Ovary (tissue), 9 donors: ENCODE results near the gene ANKRD6. TPM values are rescaled to one million over a fixed set of nuclear protein-coding genes. Genes with fewer than 3 reads are reported as not detected.

Source experiments
- DNase-seq, 5 donors: peaks; one replicate each; pipeline ENCODE4 v3.0.0-alpha.2; 2019 to 2020
- H3K27ac ChIP-seq, 2 donors: fragments of 200-600 bp; one replicate each; pipeline versions ENCODE4 v1.5.1 to v1.8.0; 2019 to 2022
- H3K27me3 ChIP-seq: fragments of 200-600 bp; one replicate; pipeline ENCODE4 v1.8.0; 2022
- H3K36me3 ChIP-seq: fragments of 200-600 bp; sonication (generic); one replicate; pipeline ENCODE4 v1.5.1; 2019
- H3K4me1 ChIP-seq: one replicate; pipeline ENCODE4 v1.8.1; 2013; ENCODE audit warnings: mild to moderate bottlenecking, moderate library complexity; ENCODE audit not compliant: insufficient read depth
- H3K4me3 ChIP-seq: fragments of 200-600 bp; sonication (generic); one replicate; pipeline ENCODE4 v1.5.1; 2017
- H3K9me3 ChIP-seq, 2 donors: fragments of 200-600 bp in 1 of 2; sonication (generic) in 1 of 2; one replicate each; pipeline versions ENCODE4 v1.5.1 to v1.8.1; 2013 to 2019; ENCODE audit warnings: mild to moderate bottlenecking in 1 of 2, moderate library complexity in 1 of 2
- CTCF ChIP-seq, 3 donors: fragments of 450-650 bp in 2 of 3; fragments of 200-600 bp in 1 of 3; IDR thresholded peaks; one replicate each; pipeline versions ENCODE4 v1.5.1 to v1.8.0; 2016 to 2022; ENCODE audit warnings: antibody characterized with exemption in 3 of 3, mild to moderate bottlenecking in 1 of 3
- EP300 ChIP-seq: sonication (generic); formaldehyde crosslinking; IDR thresholded peaks from one replicate; pipeline ENCODE4 v1.6.1; 2017; ENCODE audit warnings: antibody characterized with exemption
- POLR2A ChIP-seq: fragments of 450-650 bp; IDR thresholded peaks from one replicate; pipeline ENCODE4 v1.6.1; 2017; ENCODE audit warnings: antibody characterized with exemption, mild to moderate bottlenecking, moderate library complexity
- WGBS, 3 donors: extraction: QIAGEN DNeasy Blood & Tissue Kit in 1 of 3; methylation state at CpG; one replicate each; pipeline versions ENCODE4 v1.1.5 to v1.1.7; 2013 to 2017; 5-methylcytosine and 5-hydroxymethylcytosine counted together
- intact Hi-C, 4 donors: fragments of 100-400 bp; cut with DNase I; formaldehyde crosslinking; loops; one replicate each; pipeline versions ENCODE4 v1.11.0 to v1.15.1; 2022 to 2023
- polyA plus RNA-seq, 2 donors: library from polyadenylated mRNA; stranded (reverse); fragments of 200-250 nt in 1 of 2; fragments of 350-450 nt in 1 of 2; fragmentation: Illumina TruSeq in 1 of 2; extraction: RNeasy Lipid Tissue Mini Kit (QIAGEN cat#74804) in 1 of 2; gene quantifications; one replicate each; pipeline ENCODE4 v1.2.3, GENCODE V29; 2013 to 2014
- total RNA-seq, 7 donors: library from RNA; depleted of rRNA in 2 of 7; stranded (reverse); fragments of >200 nt in 2 of 7; fragmentation: NEBNext Ultra II Directional in 3 of 7; extraction: Animal tissue kit (Norgen Biotek cat#: 25700) in 3 of 7; gene quantifications; one replicate each; pipeline versions ENCODE4 v1.1.0 to v1.2.4, GENCODE V29; 2016 to 2023
- donor health status: DM: no; HTN: no; CAD: no; lungs with moderate emphysema.
- donor health status: DM: no; HTN: no; CAD: no.
- donor health status: Bipolar disorder and iron deficiency.
- donor health status: DM: yes; HTN: yes; CAD: no.
- donor health status: DM: no; HTN: no; CAD: no.
- donor health status: DM: yes; HTN: yes; CAD: no.

Gene ANKRD6
- total and polyA plus RNA-seq, 9 donors: 14.7 to 50.1 (median 25.6) TPM

- no peak overlapping the region for H3K4me3 ChIP-seq
- WGBS, 3 donors: 18 to 30% (median 20%) methylated on average over 1 of the region's 1 CpG
Observed at GRCh38 chr6:89585154-89585553, 152.2 kb downstream of the ANKRD6 start.

GRCh38 chr6:89589297-89590025, 156.5 kb downstream of the ANKRD6 start:
- Histone ChIP-seq H3K4me1 (peaks cover 6% of the 10 kb centered on the region), H3K4me3 (no peak overlapping the region), H3K36me3 (no peaks in the 10 kb centered on the region), H3K27ac (no peak overlapping the region), H3K27me3 (no peaks in the 10 kb centered on the region), H3K9me3 (no peaks in the 10 kb centered on the region)
- 82 to 88% (median 83%) methylated on average over 7 of the region's 7 CpGs for WGBS, 3 donors
- DNase-seq: no peak
- no peak for TF ChIP-seq POLR2A
- no peak for TF ChIP-seq CTCF (IDR thresholded peaks at IDR 0.05)
- no peak for TF ChIP-seq EP300
- intact Hi-C loops: no loop called here

More at GRCh38 chr6:89585154-89585553, 152.2 kb downstream of the ANKRD6 start:
- intact Hi-C loops: no loop called here
- Histone ChIP-seq H3K4me1 (peaks cover 2% of the 10 kb centered on the region), H3K27ac (no peak overlapping the region), H3K36me3 (no peaks in the 10 kb centered on the region), H3K9me3 (no peaks in the 10 kb centered on the region), H3K27me3 (no peaks in the 10 kb centered on the region)
- no peak for DNase-seq
- TF ChIP-seq CTCF (IDR thresholded peaks at IDR 0.05): no peak
- TF ChIP-seq EP300: no peak
- no peak for TF ChIP-seq POLR2A

- no peaks in the 10 kb centered on the region for H3K9me3 ChIP-seq
Observed at GRCh38 chr6:89590133-89590532, 157.2 kb downstream of the ANKRD6 start.

GRCh38 chr6:89591745-89592144, 158.8 kb downstream of the ANKRD6 start:
- intact Hi-C loops: no loop called here
- no peak overlapping the region for H3K27ac ChIP-seq
- H3K36me3 ChIP-seq: no peaks in the 10 kb centered on the region
- TF ChIP-seq CTCF (IDR thresholded peaks at IDR 0.05) (no peak), EP300 (no peak), POLR2A (no peak)
- DNase-seq: no peak
- H3K9me3 ChIP-seq: no peaks in the 10 kb centered on the region
- no peaks in the 10 kb centered on the region for H3K27me3 ChIP-seq
- peaks cover 6% of the 10 kb centered on the region for H3K4me1 ChIP-seq
- no peak overlapping the region for H3K4me3 ChIP-seq
- WGBS, 3 donors: 93 to 98% (median 96%) methylated on average over 4 of the region's 4 CpGs

More at GRCh38 chr6:89590133-89590532, 157.2 kb downstream of the ANKRD6 start:
- no peak for DNase-seq
- Histone ChIP-seq H3K4me3 (no peak overlapping the region), H3K27me3 (no peaks in the 10 kb centered on the region), H3K36me3 (no peaks in the 10 kb centered on the region), H3K27ac (no peak overlapping the region), H3K4me1 (peaks cover 6% of the 10 kb centered on the region)
- TF ChIP-seq CTCF (IDR thresholded peaks at IDR 0.05) (no peak), EP300 (no peak), POLR2A (no peak)
- WGBS, 3 donors: 37 to 48% (median 41%) methylated on average over 2 of the region's 2 CpGs
- intact Hi-C loops: no loop called here
